ENCODE data around the gene MYPN. TPM values are rescaled to one million over a fixed set of nuclear protein-coding genes. Genes with fewer than 3 reads are reported as not detected.

MYPN gene
- polyA plus RNA-seq, 2 of the 4 experiments (the other 2 are of a cell fraction), result 1.5 to 2.1 TPM

DNA sequence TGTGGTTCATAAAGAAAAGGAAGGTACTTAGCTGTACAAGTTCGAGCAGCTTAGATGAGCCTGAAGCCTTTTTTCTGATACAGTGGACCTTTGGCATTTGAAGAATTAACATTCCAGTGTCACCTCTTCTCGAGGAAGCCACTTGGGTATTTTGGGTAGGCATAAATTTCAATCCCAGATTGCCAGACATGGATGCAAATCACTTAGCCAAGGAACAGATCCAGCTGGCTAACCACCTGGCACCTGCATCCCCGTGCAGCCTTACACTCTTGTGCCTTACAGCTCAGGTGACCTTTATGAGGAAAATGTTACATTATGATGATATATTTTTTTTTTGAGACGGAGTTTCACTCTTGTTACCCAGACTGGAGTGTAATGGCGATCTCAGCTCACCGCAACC lies 138.6 kb downstream of the MYPN start:
- Histone ChIP-seq H3K27ac (no peak overlapping the region), H3K9me3 (no peaks in the 10 kb centered on the region), H3K4me3 (no peak overlapping the region), H3K4me1 (no peaks in the 10 kb centered on the region), H3K4me2 (no peak overlapping the region)
- ATAC-seq (no peak), FAIRE-seq (no peak), DNase-seq (ENCODE audit: low read depth in 1 of 2, low spot score in 1 of 2) (no peak)
- WGBS (ENCODE audit: missing lambda C conversion rate), result 52% methylated on average over 6 of the region's 6 CpGs
- POLR2A ChIA-PET, result interaction anchor here (2.6 kb wide), 1 partner anchor 17 kb away, joined by 8 read pairs; the partner anchor contains the start of gene ATOH7
- CTCF ChIA-PET, result interaction anchor here (0.9 to 1.3 kb wide), 3 partner anchors 11 to 54 kb away, joined by 3 to 6 read pairs (median 4); no protein-coding TSS in a partner anchor
- TF ChIP-seq FOSL2 (IDR thresholded peaks at IDR 0.05), result no peak
- no peak for TF ChIP-seq FOSL2 (CRISPR knock-in tag; IDR thresholded peaks at IDR 0.05)
- TF ChIP-seq, protein P1, sequence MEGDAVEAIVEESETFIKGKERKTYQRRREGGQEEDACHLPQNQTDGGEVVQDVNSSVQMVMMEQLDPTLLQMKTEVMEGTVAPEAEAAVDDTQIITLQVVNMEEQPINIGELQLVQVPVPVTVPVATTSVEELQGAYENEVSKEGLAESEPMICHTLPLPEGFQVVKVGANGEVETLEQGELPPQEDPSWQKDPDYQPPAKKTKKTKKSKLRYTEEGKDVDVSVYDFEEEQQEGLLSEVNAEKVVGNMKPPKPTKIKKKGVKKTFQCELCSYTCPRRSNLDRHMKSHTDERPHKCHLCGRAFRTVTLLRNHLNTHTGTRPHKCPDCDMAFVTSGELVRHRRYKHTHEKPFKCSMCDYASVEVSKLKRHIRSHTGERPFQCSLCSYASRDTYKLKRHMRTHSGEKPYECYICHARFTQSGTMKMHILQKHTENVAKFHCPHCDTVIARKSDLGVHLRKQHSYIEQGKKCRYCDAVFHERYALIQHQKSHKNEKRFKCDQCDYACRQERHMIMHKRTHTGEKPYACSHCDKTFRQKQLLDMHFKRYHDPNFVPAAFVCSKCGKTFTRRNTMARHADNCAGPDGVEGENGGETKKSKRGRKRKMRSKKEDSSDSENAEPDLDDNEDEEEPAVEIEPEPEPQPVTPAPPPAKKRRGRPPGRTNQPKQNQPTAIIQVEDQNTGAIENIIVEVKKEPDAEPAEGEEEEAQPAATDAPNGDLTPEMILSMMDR (IDR thresholded peaks at IDR 0.05), result no peak
- TF ChIP-seq, protein P2, sequence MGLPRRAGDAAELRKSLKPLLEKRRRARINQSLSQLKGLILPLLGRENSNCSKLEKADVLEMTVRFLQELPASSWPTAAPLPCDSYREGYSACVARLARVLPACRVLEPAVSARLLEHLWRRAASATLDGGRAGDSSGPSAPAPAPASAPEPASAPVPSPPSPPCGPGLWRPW (IDR thresholded peaks at IDR 0.05), result no peak
- TF ChIP-seq ZSCAN20 (CRISPR knock-in tag; IDR thresholded peaks at IDR 0.05), result no peak
- TF ChIP-seq ESRRA (IDR thresholded peaks at IDR 0.05; ENCODE audit: borderline replicate concordance, low read length), result no peak
- no peak for TF ChIP-seq NFE2L2 (conservative IDR thresholded peaks at IDR 0.05; ENCODE audit: low read length)
- TF ChIP-seq TP53 (CRISPR knock-in tag; IDR thresholded peaks at IDR 0.05), result no peak
- TF ChIP-seq, protein P3, sequence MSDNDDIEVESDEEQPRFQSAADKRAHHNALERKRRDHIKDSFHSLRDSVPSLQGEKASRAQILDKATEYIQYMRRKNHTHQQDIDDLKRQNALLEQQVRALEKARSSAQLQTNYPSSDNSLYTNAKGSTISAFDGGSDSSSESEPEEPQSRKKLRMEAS (IDR thresholded peaks at IDR 0.05), result no peak
- TF ChIP-seq HOXA7 (CRISPR knock-in tag; IDR thresholded peaks at IDR 0.05), result no peak
- TF ChIP-seq, protein P4, sequence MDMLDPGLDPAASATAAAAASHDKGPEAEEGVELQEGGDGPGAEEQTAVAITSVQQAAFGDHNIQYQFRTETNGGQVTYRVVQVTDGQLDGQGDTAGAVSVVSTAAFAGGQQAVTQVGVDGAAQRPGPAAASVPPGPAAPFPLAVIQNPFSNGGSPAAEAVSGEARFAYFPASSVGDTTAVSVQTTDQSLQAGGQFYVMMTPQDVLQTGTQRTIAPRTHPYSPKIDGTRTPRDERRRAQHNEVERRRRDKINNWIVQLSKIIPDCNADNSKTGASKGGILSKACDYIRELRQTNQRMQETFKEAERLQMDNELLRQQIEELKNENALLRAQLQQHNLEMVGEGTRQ (IDR thresholded peaks at IDR 0.05), result no peak
- no peak for TF ChIP-seq BHLHE40 (IDR thresholded peaks at IDR 0.05; ENCODE audit: low read depth, low read length)
- no peak for TF ChIP-seq RCOR1 (IDR thresholded peaks at IDR 0.05; ENCODE audit: low read depth, low read length)
- no peak for TF ChIP-seq MAFK (IDR thresholded peaks at IDR 0.05; ENCODE audit: partially characterized antibody)
- no peak for TF ChIP-seq CHD4 (IDR thresholded peaks at IDR 0.05; ENCODE audit: borderline replicate concordance)
- TF ChIP-seq, protein P5, sequence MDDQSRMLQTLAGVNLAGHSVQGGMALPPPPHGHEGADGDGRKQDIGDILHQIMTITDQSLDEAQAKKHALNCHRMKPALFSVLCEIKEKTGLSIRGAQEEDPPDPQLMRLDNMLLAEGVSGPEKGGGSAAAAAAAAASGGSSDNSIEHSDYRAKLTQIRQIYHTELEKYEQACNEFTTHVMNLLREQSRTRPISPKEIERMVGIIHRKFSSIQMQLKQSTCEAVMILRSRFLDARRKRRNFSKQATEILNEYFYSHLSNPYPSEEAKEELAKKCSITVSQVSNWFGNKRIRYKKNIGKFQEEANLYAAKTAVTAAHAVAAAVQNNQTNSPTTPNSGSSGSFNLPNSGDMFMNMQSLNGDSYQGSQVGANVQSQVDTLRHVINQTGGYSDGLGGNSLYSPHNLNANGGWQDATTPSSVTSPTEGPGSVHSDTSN (IDR thresholded peaks at IDR 0.05), result no peak
- no peak for TF ChIP-seq EHMT2 (IDR thresholded peaks at IDR 0.05; ENCODE audit: low read depth)
- no peak for TF ChIP-seq MAZ (IDR thresholded peaks at IDR 0.05; ENCODE audit: borderline replicate concordance, low read depth, low read length)
- no peak for TF ChIP-seq PHF8 (IDR thresholded peaks at IDR 0.05; ENCODE audit: borderline replicate concordance, low read depth)
- TF ChIP-seq HOXB5 (CRISPR knock-in tag; IDR thresholded peaks at IDR 0.05), result no peak
- no peak for TF ChIP-seq POLR2AphosphoS2 (conservative IDR thresholded peaks at IDR 0.05; ENCODE audit: low read length)

DNA sequence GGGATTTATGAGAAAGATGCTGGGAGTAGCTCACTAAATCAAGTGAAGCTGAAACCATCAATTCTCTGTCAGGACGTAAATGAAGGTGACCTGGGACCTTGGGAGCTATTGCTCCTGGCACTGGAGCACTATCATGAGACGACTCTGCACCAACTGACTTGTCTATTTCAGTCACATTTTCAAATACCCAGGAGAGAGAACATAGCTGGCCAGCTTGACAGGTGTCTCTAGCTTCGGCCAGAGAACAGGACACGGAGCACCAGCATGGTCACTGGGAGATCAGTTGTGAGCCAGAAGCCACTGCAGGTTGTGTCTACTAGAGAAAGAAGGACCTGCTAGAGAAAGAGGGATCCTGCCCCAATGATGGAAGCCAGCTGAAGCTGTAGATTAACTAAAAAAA lies 140.0 kb downstream of the MYPN start:
- H3K4me2 ChIP-seq, result no peak overlapping the region
- H3K4me3 ChIP-seq, result no peak overlapping the region
- ATAC-seq (no peak), DNase-seq (ENCODE audit: low read depth in 1 of 2, low spot score in 1 of 2) (no peak), FAIRE-seq (no peak)
- ChIA-PET CTCF (interaction anchor here (0.6 to 1.8 kb wide), 5 partner anchors 17 to 792 kb away, joined by 3 to 5 read pairs (median 3); partner anchors contain the start of genes ATOH7 and RUFY2), POLR2A (interaction anchor here (0.6 kb wide), 1 partner anchor 174 kb away, joined by 4 read pairs; no protein-coding TSS in a partner anchor)
- H3K9me3 ChIP-seq, result no peaks in the 10 kb centered on the region
- no peaks in the 10 kb centered on the region for H3K4me1 ChIP-seq
- WGBS (ENCODE audit: missing lambda C conversion rate), result 63% methylated on average over 4 of the region's 4 CpGs
- no peak overlapping the region for H3K27ac ChIP-seq
- TF ChIP-seq RFX5 (IDR thresholded peaks at IDR 0.05) (no peak), EHF (CRISPR knock-in tag; IDR thresholded peaks at IDR 0.05) (no peak), MYC (IDR thresholded peaks at IDR 0.05; ENCODE audit: borderline replicate concordance, low read length) (no peak), RAD21 (conservative IDR thresholded peaks at IDR 0.05 in 1 of 2, IDR thresholded peaks at IDR 0.05 in 1 of 2) (no peak), GATA3 (IDR thresholded peaks at IDR 0.05; ENCODE audit: borderline replicate concordance) (no peak), ZSCAN20 (CRISPR knock-in tag; IDR thresholded peaks at IDR 0.05) (no peak), HDAC2 (IDR thresholded peaks at IDR 0.05) (no peak), CEBPB (IDR thresholded peaks at IDR 0.05) (no peak), KDM5A (IDR thresholded peaks at IDR 0.05) (no peak), ZNF302 (CRISPR knock-in tag; IDR thresholded peaks at IDR 0.05) (no peak), MAFK (IDR thresholded peaks at IDR 0.05; ENCODE audit: partially characterized antibody) (no peak)
- TF ChIP-seq, protein P6, sequence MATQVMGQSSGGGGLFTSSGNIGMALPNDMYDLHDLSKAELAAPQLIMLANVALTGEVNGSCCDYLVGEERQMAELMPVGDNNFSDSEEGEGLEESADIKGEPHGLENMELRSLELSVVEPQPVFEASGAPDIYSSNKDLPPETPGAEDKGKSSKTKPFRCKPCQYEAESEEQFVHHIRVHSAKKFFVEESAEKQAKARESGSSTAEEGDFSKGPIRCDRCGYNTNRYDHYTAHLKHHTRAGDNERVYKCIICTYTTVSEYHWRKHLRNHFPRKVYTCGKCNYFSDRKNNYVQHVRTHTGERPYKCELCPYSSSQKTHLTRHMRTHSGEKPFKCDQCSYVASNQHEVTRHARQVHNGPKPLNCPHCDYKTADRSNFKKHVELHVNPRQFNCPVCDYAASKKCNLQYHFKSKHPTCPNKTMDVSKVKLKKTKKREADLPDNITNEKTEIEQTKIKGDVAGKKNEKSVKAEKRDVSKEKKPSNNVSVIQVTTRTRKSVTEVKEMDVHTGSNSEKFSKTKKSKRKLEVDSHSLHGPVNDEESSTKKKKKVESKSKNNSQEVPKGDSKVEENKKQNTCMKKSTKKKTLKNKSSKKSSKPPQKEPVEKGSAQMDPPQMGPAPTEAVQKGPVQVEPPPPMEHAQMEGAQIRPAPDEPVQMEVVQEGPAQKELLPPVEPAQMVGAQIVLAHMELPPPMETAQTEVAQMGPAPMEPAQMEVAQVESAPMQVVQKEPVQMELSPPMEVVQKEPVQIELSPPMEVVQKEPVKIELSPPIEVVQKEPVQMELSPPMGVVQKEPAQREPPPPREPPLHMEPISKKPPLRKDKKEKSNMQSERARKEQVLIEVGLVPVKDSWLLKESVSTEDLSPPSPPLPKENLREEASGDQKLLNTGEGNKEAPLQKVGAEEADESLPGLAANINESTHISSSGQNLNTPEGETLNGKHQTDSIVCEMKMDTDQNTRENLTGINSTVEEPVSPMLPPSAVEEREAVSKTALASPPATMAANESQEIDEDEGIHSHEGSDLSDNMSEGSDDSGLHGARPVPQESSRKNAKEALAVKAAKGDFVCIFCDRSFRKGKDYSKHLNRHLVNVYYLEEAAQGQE (IDR thresholded peaks at IDR 0.05), result no peak
